ENCODE data around the gene BAZ1A.
"Not testable (repeated sequence)": the region's sequence is repeated elsewhere in the genome, so short reads cannot be mapped to it uniquely, and the experiment has no call there.

The BAZ1A gene

DNA sequence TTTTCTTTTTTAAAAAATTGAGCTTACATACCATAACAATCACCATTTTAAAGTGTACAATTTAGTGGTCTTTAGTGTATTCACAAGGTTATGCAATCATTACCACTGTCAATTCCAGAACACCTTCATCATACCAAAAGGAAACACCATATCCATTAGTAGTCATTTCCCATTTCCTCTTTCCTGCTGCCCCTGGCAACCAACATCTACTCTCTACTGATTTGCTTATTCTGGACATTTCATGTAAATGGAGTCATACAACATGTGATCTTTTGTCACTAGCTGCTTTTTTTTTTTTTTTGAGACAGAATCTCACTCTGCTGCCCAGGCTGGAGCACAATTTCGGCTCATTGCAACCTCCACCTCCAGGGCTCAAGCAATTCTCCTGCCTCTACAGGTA, 93.9 kb downstream of the BAZ1A start:
- no peak for DNase-seq (ENCODE audit: low read depth)

DNA sequence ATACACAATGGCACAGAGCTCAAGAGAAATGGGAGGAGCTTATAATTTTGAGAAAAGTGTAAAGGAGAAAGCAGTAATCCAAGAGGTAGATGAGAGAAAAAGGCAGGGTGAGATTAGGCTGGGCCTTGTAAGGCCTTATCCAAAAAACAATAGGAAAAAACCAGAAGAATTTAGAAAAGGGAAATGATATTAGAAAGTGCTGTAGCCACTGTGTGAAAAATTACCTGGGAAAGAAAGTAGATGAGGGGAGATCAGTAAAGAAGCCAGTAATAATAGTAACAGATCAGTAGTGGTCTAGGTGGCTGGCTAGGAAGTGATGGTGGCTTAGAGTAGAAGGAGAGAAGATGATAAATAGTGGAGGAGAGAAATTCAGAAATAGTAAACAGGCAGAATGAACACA, 94.5 kb downstream of the BAZ1A start:
- no peak for DNase-seq (ENCODE audit: low read depth)

DNA sequence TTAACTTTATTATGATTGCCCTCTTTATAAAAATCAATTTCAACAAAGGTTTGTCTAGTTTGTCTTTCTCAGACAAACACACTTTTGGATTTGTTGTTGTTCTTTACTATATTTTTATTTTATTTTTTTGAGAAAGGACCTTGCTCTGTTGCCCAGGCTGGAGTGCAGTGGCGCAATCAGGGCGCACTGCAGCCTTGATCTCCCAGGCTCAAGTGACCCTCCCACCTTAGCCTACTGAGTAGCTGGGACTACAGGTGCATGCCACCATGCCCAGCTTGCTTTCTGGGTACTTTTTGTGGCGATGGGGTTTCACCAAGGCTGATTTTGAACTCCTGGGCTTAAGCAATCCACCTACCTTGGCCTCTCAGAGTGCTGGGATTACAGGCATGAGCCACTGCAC, 96.4 kb downstream of the BAZ1A start:
- no peak for DNase-seq (ENCODE audit: low read depth)

DNA sequence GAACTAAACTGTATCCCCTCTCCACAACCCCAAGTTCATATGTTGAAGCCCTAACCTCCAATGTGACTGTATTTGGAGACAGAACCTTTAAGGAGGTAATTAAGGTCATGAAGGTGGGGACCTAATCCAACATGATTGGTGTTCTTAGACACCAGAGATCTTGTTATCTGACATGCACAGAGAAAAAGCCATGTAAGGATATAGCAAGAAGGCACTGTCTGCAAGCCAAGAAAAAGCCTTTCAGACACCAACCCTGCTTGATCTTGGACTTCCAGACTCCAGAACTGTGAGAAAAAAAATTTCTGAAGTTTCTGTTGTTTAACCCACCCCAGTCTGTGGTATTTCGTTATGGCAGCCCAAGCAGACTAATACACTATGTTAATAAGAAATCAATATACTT, 98.5 kb downstream of the BAZ1A start:
- DNase-seq (ENCODE audit: low read depth), result no peak

DNA sequence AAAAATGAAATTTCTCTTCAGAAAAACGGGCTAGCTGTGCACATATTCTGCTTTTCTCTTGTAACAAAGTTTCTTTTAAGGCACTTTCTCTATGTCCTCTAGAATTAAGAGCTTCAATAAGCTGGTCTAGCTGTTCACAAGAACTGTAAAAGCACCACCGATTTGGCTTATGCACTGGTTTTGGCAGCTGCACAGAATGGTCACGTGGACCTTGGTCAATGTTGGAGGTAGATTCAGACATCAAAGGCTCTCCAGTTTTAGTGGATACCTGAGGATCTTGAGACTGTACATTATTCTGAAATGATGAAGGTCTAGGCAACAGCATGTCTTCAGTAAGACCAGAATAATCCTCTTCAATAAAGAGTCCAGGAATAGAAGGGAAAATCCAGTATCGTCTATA, 99.2 kb downstream of the BAZ1A start:
- DNase-seq (ENCODE audit: low read depth), result no peak

DNA sequence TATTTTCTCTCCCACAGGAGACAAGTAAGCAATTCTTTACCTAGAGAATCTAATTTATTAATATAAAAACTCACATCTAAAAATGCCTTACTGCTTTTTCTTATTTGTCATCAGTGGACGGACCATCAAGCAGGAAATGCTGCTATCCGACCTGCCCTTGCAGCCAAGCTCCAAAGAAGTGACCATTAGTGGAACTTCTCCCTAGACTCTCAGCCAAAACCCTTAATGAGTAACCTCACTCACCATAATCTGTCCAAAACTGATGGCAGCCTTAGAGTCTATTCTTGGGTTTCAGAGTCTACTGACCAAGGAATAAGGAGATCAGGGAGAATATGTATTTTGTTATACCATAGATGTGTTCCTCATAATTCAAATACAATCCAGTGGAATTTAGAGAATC, 99.8 kb downstream of the BAZ1A start:
- no peak for DNase-seq (ENCODE audit: low read depth)

DNA sequence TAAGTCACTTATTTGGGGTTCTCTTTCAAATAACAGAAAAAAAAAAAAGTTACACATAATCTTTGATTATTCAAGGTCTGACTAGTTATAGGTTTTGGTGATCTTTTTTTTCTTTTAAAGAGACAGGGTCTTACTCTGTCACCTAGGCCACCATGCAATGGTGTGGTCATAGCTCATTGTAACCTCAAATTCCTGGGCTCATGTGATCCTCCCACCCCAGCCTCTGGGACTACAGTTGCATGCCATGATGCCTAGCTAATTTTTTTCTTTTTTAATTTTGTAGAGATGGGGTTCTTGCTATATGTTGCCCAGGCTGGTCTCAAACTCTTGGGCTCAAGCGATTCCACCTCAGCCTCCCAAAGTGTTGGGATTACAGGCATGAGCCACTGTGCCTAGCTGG, 104.3 kb downstream of the BAZ1A start:
- no peak for DNase-seq (ENCODE audit: low read depth)

DNA sequence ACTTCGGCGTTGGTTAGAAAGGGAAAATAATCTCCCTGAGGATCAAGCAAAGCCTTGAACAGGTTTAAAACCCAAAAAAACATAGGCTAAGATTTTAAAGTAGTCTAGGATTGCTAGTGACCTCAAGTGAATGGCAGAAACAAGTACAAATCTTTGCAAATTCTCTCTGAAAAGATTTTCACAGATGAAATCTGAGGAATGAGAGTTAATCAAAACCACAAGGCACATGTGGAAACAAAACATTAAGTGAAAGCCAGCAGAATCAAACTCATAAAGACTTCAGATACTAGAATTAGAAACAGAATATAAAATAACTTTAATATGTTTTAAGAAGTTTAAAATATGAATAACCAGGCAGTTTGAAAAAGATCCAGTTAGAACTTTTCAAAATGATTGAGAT, 108.6 kb downstream of the BAZ1A start:
- DNase-seq (ENCODE audit: low read depth), result no peak

DNA sequence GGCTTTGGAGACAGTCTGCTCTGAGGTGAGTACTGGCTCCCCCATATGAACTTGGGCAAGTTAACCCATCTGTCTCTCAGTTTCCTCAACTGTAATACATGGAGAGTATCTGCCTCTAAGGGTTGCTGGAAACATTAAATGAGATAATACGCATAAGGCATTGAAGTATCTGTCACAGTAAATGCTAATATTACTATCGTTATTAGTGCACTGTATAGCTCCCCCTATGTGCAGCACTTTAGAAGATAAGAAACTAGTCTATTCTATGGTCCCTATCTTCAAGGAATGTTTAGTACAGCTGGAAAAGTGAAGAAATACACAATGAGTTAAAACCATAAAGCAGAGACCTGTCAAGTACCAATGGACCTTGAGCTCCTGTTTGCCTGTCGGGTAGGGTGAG, 109.1 kb downstream of the BAZ1A start:
- DNase-seq (ENCODE audit: low read depth), result no peak

DNA sequence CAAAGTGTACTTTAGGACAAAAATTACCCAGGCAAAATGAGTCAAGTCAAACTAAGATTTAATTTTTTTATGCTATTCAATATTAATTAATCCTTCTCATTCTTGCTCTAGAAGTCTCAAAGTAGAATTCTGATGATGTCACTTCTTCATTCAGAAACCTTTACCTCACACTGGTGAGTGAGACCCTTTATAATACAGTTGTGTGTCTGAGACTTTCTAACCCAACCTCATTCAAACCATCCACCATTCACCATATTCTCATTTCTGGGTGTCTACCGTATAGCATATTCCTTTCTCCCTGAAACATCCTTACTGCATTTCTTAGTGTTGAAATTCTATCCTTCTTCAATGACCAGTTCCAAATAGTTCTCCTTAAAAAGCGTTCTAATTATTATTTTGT, 119.9 kb downstream of the BAZ1A start:
- DNase-seq (ENCODE audit: low read depth), result no peak

DNA sequence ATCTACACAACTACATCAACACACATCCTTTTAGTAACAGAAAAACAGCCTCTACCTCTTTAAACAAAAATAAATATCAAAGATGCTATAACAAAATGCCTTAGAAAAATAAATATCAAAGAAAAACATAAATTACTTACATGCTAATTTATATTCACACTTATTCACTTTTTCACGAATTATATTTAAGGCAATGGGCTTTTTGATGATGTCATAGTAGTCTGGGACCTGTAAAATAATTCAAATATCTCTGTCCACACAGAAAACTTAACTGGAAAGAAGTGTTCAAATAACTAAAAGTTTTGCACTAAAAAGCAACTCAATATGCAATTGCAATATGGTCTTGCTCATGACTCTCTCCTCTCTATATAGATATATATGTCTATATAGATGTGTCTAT, 120.5 kb downstream of the BAZ1A start:
- DNase-seq (ENCODE audit: low read depth), result no peak

DNA sequence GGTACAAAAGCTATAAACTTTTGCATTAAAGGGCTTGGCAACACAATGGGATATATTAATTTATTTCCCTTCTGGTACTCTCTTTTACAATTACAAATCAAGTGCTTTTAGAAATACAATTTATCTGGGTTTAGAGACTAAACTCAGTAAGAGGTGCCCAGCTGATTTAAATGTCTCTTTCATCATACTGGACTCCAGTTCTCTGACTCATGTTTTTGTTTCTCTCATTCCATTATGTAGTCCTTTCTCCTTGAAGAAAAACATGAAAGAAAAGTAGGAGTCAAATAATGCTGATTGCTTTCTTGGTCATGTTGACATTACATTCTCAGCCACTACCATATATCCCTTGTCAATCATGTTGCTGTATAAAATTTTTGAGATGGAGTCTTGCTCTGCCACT, 124.5 kb downstream of the BAZ1A start:
- no peak for DNase-seq (ENCODE audit: low read depth)

DNA sequence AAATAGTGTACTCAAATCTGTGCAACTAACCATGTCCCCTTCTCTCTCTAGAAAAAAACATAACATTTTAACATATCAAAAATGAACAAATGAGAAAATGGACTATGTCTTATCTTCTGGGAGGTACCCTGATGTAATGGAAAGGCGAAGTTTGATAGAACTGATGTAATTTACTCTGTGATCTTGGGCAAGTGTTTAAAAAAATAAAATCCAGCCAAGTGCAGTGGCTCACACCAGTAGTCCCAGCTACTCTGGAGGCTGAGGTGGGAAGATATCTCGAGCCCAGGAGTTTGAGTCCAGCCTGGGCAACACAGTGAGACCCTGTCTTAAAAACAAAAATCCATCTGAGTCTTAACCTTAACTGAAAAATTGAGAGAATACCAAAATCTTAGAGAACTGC, 124.9 kb downstream of the BAZ1A start:
- no peak for DNase-seq (ENCODE audit: low read depth)

DNA sequence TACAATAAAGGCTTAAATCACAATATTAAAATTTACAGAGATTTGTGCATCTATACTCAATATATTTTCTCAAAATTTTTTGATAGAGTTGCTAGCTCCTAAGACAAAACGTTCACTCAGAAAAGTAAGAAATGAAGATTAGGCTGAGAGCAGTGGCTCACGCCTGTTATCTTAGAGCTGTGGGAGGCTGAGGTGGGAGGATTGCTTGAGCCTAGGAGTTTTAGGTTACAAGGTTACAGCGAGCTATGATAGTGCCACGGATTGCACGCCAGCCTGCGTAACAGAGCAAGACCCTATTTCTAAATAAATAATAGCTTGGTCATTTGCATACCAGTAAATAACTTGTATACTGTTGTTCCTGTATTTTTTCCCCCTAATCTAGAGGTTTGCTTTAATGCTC, 125.8 kb downstream of the BAZ1A start:
- DNase-seq (ENCODE audit: low read depth), result no peak

DNA sequence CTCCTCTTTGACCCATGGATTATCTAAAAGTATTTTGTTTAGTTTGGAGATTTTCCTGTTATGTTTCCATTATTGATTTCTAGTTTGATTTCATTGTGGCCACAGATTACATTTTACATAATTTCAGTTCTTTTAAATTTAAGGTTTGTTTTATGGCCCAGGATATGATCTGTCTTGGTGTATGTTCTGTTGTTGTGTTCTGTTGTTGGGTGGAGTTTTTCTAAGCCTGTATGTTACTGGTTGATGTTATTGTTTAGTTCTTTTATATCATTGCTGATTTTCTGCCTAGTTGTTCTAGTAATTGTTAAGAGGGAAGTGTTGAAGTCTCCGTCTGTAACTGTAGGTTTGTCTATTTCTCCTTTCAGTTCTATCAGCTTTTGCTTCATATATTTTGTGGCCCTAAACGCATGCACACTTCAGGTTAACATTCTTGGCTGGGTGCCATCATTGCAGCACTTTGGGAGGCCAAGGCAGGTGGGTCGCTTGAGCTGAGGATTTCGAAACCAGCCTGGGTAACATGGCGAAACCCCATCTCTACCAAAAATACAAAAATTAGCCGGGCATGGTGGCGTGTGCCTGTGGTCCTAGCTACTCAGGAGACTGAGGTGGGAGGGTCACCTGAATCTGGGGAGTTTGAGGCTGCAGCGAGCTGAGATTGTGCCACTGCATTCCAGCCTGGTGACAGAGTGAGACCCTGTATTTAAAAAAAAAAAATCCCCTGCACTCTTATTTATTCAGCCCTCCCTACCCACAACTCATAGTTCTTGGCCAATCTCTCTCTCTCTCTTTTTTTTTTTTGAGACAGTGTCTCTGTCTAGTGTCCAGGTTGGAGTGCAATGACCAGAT, 132.7 kb downstream of the BAZ1A start:
- no peak for DNase-seq (ENCODE audit: low read depth)

DNA sequence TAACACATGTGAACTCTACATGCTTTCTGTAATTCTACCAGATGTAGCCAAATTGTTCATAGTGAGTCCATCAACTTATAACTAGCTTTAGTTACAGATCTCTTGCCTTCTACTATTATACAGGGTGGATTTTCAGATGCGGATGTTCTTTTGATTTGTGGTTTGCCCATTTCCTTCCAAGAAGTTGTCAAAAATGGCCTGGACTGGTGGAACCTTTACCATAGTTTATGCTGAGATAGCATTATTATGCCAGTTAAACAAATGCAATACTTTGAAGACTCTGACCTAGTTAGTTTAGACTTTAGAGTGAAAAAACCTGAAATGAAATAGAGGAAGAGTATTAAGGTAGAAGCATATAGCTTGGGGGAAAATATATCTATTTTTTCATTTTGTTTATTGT, 133.3 kb downstream of the BAZ1A start:
- no peak for DNase-seq (ENCODE audit: low read depth)

DNA sequence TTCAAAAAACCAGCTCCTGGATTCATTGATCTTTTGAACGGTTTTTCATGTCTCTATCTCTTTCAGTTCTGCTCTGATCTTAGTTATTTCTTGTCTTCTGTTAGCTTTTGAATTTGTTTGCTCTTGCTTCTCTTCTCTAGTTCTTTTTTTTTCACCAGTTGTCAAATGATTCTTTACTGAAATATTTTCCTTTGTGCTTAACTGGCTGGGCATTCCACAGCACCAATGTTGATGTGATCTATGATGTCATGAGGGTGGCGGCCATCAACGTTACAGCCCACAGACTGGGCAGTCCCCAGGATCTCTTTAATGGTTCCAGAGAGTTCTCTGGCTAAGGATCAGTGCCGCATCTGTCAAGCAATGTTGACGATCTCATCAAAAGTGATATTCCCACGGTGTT, 135.0 kb downstream of the BAZ1A start:
- DNase-seq (ENCODE audit: low read depth), result not testable (repeated sequence)

DNA sequence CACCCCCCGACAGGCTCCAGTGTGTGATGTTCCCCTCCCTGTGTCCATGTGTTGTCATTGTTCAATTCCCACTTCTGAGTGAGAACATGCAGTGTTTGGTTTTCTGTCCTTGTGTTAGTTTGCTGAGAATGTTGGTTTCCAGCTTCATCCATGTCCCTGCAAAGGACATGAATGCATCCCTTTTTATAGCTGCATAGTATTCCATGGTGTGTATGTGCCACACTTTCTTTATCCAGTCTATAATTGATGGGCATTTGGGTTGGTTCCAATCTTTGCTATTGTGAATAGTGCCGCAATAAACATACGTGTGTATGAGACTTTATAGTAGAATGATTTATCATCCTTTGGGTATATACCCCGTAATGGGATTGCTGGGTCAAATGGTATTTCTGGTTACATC, 138.1 kb downstream of the BAZ1A start:
- not testable (repeated sequence) for DNase-seq (ENCODE audit: low read depth)

DNA sequence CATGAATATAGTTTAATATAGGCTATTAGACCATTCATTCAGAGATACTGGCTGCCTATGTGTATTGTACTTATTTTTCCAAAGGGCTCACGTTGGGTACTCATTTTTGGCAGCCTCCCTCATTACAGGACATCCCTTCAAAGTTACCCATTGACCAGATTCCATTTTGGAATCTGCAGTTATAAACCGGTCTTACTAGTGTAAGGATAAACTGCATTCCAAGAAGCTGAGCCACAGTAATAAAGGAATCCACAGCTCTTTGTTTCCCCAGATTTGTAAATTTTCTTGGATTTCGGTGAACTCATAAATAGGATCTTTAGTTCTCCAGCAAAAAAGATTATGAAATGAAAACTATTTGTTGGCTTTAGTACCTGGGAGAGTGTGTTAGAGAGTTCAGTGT, 141.9 kb downstream of the BAZ1A start:
- no peak for DNase-seq (ENCODE audit: low read depth)

DNA sequence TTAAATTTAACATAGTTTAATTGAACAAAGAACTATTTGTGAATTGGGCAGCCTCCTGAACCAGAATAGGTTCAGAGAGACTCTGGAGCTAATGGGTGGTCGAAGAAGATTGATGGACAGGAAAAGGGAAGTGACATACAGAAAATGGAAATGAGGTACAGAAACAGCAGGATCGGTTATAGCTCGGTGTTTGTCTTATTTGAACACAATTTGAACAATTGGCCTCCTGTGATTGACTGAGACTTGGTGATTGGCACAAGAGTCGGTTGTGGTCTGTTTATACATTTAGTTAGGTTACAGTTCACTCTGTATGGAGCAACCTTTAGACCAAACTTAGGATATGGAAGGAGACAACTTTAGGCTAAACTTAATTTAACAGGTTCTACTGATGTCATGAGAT, 142.4 kb downstream of the BAZ1A start:
- no peak for DNase-seq (ENCODE audit: low read depth)

DNA sequence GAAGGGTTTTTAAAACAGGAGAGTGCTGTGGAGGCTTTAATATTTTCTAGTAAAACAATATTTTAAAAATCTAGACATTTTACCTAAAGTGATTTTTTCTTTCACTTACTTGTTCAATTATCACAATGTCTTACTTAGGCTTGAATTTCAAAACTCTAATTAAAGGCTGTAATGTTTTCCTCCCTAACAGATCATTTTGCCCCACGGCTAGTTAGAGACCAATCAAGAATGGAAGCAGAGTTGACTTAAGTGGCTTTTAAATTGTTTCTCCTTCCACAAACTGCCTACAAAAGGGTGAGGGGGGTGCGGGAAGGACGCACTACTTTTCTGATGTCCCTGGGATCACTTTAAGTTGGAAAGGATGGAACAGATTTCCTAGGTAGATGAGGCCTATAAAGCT, 151.3 kb downstream of the BAZ1A start:
- no peak for DNase-seq (ENCODE audit: low read depth)

DNA sequence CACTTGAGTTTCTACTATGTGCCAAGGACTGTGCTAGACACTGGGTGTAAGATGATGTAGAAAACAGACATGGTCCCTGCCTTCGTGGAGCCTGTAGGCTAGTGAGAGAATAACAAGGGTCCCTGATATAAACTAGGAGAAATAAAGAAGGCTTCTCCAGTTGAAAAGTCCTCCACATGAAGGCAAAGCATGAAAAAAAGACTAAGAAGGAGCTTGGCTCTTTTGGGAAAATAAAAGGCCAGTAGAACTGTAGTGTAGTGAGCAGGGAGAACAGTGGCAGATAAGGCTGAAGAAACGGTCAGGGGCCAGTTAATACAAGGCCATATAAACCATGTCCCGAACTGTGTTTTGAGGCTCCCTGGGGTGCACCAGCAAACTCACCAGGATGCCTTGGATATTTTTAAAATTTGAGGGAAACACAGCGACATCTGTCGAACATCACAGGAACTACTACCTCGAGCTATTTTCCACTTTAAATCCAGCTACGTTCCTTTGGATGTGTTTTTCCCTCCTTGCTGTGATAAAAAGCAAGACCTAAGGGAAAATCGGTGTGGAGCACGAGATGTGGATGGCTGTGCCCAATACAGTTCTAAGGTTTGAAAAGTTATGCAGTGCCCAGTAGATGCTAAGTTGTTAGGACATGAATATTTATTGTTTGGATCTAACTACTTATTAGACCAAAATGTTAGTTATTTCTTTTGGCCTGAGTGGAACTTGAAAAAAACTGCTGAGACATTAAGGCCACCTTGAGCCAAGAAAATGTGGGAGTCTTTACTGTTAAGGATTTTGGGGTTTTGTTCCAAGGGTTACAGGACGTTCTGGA, 152.2 kb downstream of the BAZ1A start:
- DNase-seq (ENCODE audit: low read depth), result no peak

DNA sequence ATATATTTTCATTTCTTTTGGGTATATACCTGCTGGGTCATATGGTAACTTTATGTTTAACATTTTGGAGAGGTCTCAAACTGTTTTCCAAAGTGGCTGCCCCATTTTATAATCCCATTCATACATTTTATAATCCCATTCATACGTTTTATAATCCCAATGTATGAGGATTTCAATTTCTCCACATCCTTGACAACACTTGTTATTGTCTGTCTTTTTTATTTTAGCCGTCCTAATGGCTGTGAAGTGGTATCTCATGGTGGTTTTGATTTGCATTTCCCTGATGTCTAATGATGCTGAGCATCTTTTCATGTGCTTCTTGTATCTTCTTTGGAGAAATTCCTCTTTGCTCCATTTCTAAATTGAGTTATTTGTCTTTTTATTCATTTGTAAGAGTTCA, 154.0 kb downstream of the BAZ1A start:
- DNase-seq (ENCODE audit: low read depth), result no peak
